HK-2 (cell line): ENCODE measurements around the gene KCNIP4.
"Not testable (repeated sequence)": the region's sequence is repeated elsewhere in the genome, so short reads cannot be mapped to it uniquely, and the experiment has no call there.

ENCODE experiments used
- DNase-seq: peaks from one replicate; pipeline ENCODE4 v3.0.0-alpha.2; 2018; ENCODE audit not compliant: unreplicated experiment

The KCNIP4 gene

GRCh38 chr4:20859097-20859781 is 1089.3 kb downstream of the KCNIP4 start:
- no peak for DNase-seq

DNA sequence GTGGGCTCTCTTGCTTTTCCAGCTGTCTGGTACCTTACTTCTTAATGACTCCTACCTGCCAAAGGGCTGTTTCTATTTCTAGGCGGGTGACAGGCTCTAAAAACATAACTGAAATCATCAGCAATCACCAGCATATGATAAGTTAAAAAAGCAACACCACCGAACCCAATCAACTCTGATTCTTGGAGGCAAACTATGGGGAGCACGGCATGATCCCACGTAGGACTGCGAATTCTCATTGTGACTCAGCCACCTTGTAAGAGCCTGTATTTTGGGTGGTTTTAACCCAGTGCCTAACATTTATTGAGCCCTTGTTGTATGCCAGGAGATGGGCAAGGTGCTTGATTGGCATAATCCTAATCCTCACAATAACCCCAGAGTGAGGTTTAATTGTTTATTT is 1091.5 kb downstream of the KCNIP4 start:
- DNase-seq: no peak

DNA sequence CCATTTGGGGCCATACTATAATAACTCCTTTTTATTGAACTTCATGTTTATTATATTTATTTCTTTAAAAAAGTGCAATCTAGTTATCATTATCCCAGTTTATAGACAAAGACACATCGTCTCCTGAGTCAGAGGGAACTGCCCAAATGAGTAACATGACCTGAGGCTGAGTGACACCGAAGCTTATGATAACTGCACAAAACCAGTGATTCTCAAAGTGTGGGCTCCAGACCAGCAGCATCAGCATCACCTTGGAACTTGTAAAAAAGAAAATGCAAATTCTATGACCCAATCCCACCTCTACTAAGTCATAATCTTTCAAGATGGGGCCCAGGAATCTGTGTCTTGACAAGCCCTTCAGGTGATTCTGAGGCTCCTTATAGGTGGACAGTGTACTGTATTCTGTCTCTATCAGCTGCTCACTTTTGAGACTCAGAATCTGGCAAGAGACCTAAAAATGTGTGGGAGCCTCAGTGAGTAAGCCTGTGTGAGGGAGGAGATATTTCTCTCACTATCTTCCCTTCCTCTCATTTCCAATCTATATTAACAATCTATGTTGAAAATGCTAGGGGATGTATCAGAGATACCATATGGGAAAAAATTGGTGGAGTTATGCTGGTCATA is 1101.3 kb downstream of the KCNIP4 start:
- DNase-seq: no peak

DNA sequence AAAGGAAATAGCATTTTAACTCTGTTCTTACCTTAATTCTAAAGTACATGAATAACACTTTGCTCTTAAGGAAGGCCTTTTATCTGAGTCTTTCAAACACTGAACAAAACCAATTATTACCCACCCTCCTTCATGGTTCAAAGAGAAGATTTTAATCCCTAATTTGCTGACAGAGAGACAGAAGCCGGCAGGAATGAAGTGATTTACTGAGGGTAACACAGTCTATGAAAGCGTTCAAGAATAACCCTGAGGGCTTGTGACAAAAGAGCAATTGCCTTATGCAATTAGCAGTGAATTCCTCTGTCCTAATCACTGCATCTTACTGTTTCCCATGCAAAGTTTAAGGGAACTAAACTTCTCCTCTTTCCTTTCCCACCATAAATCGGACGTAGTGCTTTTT is 1104.3 kb downstream of the KCNIP4 start:
- no peak for DNase-seq

DNA sequence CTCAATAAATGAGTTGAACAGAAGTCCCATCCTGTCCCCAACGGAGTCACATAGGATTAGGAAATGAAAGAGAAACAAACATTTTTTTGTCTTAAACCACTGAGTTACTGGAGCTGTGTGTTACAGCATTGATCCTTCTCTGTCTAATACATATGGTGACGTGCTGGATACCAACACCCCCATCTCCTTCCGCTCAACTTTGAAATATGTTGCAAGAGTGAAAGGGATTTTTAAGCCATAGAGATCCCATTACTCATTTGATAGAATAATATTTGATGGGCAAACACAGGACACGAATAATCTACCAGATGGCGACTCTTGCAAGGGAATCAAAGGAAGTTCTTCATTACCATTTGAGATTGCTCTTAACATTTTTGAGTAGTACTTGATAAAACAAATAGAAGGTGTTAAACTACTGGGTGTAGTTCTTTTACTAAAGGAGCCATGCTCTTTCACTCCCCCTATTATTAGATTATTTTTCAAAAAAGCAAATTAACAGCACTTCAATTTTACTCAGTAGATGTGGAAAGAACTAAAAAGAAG is 1107.9 kb downstream of the KCNIP4 start:
- DNase-seq: no peak

GRCh38 chr4:20839957-20840356 is 1108.6 kb downstream of the KCNIP4 start:
- DNase-seq: no peak

DNA sequence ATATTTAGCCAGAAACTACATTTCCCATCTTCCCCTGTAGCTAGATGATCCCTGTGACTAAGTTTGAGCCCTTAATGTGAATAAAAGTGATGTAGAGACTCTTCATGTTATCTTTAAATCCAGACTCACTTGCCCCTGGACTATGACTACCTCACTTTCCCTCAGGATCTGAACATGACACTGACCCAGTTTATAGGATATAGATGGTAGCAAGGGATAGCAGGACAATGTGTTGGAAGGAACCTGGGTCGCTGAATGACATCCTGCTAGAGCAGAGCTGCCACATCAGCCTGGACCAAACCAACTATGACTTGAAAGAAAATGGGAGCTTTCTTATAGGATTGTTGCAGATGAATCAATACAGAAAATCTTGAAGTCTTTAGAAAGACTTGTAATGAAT is 1110.1 kb downstream of the KCNIP4 start:
- DNase-seq: no peak

GRCh38 chr4:20832826-20833225 is 1115.7 kb downstream of the KCNIP4 start:
- DNase-seq: no peak

GRCh38 chr4:20831746-20832145 is 1116.8 kb downstream of the KCNIP4 start:
- DNase-seq: no peak

DNA sequence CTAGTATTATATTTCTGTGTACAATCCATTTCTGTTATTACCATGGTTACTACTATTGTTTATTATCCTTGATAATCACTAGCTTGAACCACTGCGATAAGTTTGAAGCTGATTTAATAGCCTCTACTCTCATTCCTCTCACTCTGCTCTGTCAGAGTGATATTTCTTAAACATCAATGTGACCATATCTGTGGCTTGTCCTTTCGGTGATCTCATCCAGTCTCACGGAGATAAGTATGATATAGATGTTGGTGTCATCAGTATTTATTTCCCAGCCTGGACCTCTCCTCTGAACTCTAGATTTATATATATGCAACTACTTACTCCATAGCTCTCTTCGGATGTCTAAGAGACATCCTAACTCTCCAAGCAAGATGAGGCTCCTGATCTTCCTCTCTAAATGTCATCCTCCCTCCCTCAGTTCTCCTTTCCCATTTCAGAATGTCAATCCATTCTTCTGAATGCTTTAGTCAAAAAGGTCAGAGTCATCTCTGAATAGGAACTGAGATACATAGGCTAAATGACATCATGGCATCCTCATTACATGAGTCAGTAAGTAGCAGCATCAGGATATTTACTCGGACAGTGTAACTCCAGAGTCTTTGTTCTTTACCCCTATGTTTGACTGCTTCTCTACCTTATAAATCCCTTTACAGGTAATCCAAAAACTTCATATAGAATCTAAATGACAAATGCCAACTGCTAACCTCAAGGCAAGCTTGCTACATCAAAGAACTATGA is 1118.8 kb downstream of the KCNIP4 start:
- DNase-seq: no peak

GRCh38 chr4:20825505-20825904 is 1123.1 kb downstream of the KCNIP4 start:
- no peak for DNase-seq

GRCh38 chr4:20816287-20816686 is 1132.3 kb downstream of the KCNIP4 start:
- DNase-seq: no peak

GRCh38 chr4:20813700-20814099 is 1134.9 kb downstream of the KCNIP4 start:
- no peak for DNase-seq

DNA sequence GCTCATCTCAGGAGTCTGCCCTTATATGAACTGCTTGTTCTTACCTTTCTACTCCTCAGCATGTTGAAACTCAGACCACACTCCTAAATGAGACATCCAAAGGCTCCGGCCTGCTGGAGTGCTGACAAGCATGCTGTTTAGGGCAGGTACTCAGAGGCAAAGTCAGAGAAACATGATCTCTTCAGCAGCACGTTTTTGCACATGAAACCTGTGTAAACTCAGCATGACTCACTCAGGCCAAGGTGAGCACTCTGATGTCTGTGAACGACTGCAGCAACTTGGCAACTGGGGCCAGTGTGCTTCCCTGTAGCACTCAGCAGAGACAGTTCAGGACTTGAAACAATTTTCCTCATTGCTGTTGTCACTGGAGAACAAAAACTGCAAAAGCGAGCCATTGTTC is 1138.8 kb downstream of the KCNIP4 start:
- DNase-seq: no peak

- no peak for DNase-seq
Measured at GRCh38 chr4:20805716-20806115, 1142.9 kb downstream of the KCNIP4 start.

DNA sequence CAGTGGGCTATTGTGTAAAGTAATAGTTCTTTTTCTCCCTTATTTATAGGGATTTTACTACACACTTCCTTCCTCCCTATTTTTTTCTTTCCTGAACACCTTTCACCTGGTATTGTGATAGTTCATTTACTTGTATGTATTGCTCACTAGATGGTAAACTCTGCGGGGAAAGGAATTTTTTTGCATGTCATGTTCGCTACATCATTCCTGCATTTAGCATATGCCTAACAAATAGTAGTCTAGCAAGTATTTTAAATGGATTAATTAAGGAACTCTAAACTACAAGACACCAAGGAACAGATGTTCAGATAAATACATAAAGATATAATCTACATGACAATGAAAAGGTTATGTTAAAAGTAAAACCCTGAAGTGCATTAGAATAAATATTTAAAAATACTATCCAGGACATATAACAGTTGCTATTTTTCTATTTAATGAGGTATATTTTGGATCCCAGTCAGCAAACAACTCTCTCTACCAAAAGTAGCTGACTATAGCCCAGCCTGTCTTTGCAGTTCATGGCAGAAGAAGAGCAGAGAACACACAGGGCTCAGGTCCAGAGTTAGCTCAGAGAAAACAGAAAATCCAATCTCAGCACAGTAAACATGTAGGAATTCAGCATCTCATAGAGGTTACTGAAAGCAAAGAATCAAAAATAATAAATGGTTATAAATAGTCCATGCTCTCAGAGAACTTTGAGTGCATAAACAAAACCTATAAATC is 1160.5 kb downstream of the KCNIP4 start:
- no peak for DNase-seq

DNA sequence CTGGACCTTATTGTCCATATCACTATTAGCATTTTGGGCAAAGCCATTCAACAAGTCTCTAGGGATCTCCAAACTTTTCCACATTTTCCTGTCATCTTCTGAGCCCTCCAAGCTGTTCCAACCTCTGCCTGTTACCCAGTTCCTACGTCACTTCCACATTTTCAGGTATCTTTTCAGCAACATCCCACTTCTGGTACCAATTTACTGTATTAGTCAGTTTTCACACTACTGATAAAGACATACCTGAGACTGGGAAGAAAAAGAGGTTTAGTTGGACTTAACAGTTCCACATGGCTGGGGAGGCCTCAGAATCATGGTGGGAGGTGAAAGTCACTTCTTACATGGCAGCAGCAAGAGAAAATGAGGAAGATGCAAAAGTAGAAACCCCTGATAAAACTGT is 1165.4 kb downstream of the KCNIP4 start:
- DNase-seq: not testable (repeated sequence)

DNA sequence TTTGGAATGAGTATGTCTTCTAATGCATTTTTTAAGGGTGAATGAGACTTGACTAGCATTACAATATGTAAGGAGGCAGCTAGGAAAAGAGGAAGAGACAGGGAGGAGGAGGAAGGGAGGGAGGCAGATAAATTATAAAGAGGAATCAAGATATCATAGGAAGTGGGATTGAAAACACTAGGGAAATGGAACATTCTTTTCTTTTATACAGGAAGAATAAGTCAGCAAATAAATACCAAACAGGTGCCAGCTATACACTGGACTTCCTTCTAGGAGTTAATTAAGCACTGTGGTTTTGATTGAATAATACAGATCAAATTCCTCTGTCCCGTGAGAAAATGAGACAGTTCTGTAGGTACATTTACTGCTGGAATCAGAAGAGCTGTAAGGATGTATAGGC is 1169.7 kb downstream of the KCNIP4 start:
- DNase-seq: no peak

DNA sequence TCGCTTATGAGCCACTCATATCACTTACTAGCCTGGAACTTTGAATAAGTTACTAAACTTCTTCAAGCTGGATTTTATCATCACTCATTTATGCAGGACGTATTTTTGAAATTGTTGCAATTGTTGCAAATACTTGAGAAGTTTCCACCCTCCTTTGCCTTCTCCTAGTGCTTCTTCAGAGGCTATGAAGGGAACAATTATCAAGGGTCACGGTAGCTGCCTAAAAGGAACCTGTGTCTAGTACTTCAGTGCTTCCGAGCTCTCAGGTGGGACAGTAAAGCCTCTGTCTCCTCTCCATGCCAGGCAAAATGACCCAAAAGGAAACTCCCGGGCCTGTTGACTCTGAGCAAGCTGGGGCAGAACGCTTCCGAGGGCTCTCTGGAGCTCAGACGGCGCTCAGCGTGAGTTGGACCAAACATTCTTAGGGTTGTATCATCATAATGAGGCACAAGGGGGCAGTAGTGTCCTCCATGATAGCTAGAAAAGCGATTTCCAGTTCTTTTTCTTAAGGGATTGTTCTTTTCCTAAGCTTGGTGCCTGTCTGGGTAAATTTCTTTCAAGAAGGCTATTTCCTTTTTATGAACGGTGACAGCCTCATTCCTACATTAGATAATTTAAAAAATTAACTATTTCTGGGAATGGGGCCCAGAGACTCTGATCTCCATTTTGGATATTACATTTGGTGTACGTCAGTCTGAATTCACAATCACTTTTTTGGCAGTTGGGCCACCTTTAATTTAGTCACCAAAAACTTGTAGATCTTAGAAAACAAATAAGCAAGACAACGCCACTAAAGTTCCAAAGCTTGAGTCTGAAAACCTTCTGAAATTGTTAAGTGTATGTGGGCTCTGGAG is 1175.2 kb downstream of the KCNIP4 start:
- DNase-seq: peak; percentile 36

DNA sequence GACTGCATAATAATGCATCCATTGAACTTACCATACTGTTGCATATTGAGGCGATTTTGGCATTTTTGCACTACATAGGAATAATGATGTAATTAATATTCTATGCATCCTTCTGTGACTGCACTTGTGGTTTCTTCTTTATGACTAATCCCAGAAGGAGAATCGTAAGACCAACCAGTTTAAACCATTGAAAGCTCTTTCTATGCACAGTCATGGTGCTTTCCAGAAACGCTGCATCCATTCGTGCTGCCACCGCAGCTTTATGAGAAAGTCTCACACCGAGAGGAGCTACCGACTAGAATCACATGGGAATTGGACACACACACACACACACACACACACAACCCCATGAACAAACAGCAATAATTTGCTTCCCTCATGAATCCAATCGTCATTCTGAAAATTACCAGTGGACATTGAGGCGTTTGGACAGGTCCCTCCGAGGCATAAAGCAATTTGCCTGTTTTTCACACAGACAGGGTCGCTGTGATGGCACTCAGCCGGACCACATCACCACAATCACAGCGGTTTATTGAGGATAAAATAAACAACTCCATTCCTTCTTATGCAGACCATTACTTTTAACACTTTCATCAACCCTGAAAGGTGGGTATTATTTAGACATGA is 1184.1 kb downstream of the KCNIP4 start:
- DNase-seq: no peak

DNA sequence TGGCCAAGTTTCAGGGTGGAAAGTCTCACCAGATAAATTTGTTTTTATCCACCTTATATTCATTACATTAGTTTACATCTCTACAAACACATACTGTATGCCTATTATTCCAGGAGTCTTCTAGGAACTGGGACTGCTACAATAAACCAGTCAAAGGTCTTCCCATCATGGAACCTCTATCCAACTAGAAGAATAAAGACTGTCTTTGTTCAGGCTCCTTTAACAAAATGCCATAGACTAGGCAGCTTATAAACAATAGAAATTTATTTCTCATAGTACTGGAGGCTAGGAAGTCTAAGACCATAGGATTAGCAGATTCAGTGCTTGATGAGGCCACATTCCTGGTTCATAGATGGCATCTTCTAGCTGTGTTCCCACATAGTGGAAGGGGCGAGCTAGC is 1186.7 kb downstream of the KCNIP4 start:
- no peak for DNase-seq
